ENCODE data around the gene PANK1.

The PANK1 gene

DNA sequence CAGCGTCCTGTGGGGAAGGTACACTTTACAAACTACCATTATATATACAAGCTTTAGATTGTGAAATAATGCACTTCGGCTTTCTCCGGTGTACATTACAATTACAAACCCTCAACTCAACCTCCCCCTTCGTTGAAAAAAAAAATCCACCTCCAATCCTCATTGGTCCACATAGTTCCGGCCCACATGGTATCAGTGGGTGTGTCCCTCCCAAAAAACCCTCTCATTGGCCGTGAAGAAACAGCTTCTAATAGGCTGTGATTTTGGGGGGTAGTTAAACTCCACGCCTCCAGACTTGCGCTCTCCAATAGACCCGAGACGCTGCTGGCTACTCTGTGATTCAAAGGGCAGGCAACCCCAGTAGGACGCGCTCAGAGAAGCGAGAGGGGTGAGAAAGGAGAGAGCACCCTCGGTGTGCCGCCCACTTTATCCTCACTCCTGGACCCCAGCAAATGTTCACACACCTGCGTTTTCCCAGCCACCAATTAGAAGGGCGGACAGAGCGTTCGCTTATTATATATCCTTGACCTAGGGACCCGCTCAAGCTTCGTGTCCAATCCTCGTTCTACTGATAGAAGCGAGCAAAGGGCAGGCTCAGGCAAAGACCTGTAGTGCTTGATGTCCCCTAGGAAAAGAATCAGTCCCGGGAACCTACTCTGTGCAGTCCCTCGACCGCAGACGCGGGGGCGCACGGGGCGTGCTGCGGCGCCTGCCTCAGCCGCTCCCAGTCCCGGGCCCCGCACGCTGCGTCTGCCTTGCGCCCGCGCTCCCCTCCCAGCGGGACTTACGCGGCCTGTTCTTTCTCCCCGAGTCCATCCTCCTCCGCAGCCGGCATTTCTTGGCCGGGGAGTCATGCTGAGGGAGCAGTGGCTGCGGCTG, 991 bp downstream of the PANK1 start (continued):
- no peak for TF ChIP-seq ZNF48 (tag by site-specific recombination; IDR thresholded peaks at IDR 0.05)
- TF ChIP-seq, protein P1, sequence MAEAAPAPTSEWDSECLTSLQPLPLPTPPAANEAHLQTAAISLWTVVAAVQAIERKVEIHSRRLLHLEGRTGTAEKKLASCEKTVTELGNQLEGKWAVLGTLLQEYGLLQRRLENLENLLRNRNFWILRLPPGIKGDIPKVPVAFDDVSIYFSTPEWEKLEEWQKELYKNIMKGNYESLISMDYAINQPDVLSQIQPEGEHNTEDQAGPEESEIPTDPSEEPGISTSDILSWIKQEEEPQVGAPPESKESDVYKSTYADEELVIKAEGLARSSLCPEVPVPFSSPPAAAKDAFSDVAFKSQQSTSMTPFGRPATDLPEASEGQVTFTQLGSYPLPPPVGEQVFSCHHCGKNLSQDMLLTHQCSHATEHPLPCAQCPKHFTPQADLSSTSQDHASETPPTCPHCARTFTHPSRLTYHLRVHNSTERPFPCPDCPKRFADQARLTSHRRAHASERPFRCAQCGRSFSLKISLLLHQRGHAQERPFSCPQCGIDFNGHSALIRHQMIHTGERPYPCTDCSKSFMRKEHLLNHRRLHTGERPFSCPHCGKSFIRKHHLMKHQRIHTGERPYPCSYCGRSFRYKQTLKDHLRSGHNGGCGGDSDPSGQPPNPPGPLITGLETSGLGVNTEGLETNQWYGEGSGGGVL (tag by site-specific recombination; IDR thresholded peaks at IDR 0.05) = no peak
- no peak for TF ChIP-seq YY1 (tag by site-specific recombination; IDR thresholded peaks at IDR 0.05)
- no peak for TF ChIP-seq ZNF433 (tag by site-specific recombination; IDR thresholded peaks at IDR 0.05; ENCODE audit: low read depth)
- TF ChIP-seq ZNF133 (tag by site-specific recombination; IDR thresholded peaks at IDR 0.05) = no peak
- no peak for TF ChIP-seq ZNF701 (tag by site-specific recombination; IDR thresholded peaks at IDR 0.05)
- TF ChIP-seq ZNF214 (tag by site-specific recombination; IDR thresholded peaks at IDR 0.05; ENCODE audit: borderline replicate concordance) = no peak
- peak; percentile 92 for TF ChIP-seq SP2 (tag by site-specific recombination; IDR thresholded peaks at IDR 0.05)
- TF ChIP-seq ZNF37A (tag by site-specific recombination; IDR thresholded peaks at IDR 0.05) = no peak
- no peak for TF ChIP-seq ZNF138 (tag by site-specific recombination; IDR thresholded peaks at IDR 0.05; ENCODE audit: borderline replicate concordance)
- peak; percentile 65; the same call in 1 of the 2 replicates for TF ChIP-seq ZNF501 (tag by site-specific recombination; IDR thresholded peaks at IDR 0.05)
- TF ChIP-seq MZF1 (tag by site-specific recombination; IDR thresholded peaks at IDR 0.05; ENCODE audit: borderline replicate concordance) = no peak
- no peak for TF ChIP-seq ZNF146 (tag by site-specific recombination; IDR thresholded peaks at IDR 0.05)
- TF ChIP-seq, protein P2, sequence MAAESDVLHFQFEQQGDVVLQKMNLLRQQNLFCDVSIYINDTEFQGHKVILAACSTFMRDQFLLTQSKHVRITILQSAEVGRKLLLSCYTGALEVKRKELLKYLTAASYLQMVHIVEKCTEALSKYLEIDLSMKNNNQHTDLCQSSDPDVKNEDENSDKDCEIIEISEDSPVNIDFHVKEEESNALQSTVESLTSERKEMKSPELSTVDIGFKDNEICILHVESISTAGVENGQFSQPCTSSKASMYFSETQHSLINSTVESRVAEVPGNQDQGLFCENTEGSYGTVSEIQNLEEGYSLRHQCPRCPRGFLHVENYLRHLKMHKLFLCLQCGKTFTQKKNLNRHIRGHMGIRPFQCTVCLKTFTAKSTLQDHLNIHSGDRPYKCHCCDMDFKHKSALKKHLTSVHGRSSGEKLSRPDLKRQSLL (tag by site-specific recombination; IDR thresholded peaks at IDR 0.05) = no peak
- TF ChIP-seq ZBTB17 (tag by site-specific recombination; IDR thresholded peaks at IDR 0.05) = peak; percentile 78
- no peak for TF ChIP-seq ZNF529 (tag by site-specific recombination; IDR thresholded peaks at IDR 0.05; ENCODE audit: insufficient replicate concordance)
- TF ChIP-seq ZNF404 (tag by site-specific recombination; IDR thresholded peaks at IDR 0.05) = no peak
- TF ChIP-seq, protein P3, sequence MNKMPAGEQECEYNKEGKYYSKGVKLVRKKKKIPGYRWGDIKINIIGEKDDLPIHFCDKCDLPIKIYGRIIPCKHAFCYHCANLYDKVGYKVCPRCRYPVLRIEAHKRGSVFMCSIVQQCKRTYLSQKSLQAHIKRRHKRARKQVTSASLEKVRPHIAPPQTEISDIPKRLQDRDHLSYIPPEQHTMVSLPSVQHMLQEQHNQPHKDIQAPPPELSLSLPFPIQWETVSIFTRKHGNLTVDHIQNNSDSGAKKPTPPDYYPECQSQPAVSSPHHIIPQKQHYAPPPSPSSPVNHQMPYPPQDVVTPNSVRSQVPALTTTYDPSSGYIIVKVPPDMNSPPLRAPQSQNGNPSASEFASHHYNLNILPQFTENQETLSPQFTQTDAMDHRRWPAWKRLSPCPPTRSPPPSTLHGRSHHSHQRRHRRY (tag by site-specific recombination; IDR thresholded peaks at IDR 0.05) = no peak
- TF ChIP-seq ZIC2 (tag by site-specific recombination; IDR thresholded peaks at IDR 0.05) = peak; percentile 74
- TF ChIP-seq ZNF654 (tag by site-specific recombination; IDR thresholded peaks at IDR 0.05; ENCODE audit: low read depth) = no peak
- TF ChIP-seq ZNF394 (tag by site-specific recombination; IDR thresholded peaks at IDR 0.05; ENCODE audit: borderline replicate concordance) = no peak
- TF ChIP-seq, protein P4, sequence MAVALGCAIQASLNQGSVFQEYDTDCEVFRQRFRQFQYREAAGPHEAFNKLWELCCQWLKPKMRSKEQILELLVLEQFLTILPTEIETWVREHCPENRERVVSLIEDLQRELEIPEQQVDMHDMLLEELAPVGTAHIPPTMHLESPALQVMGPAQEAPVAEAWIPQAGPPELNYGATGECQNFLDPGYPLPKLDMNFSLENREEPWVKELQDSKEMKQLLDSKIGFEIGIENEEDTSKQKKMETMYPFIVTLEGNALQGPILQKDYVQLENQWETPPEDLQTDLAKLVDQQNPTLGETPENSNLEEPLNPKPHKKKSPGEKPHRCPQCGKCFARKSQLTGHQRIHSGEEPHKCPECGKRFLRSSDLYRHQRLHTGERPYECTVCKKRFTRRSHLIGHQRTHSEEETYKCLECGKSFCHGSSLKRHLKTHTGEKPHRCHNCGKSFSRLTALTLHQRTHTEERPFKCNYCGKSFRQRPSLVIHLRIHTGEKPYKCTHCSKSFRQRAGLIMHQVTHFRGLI (tag by site-specific recombination; IDR thresholded peaks at IDR 0.05) = no peak
- TF ChIP-seq ZNF184 (tag by site-specific recombination; IDR thresholded peaks at IDR 0.05) = no peak
- TF ChIP-seq, protein P5, sequence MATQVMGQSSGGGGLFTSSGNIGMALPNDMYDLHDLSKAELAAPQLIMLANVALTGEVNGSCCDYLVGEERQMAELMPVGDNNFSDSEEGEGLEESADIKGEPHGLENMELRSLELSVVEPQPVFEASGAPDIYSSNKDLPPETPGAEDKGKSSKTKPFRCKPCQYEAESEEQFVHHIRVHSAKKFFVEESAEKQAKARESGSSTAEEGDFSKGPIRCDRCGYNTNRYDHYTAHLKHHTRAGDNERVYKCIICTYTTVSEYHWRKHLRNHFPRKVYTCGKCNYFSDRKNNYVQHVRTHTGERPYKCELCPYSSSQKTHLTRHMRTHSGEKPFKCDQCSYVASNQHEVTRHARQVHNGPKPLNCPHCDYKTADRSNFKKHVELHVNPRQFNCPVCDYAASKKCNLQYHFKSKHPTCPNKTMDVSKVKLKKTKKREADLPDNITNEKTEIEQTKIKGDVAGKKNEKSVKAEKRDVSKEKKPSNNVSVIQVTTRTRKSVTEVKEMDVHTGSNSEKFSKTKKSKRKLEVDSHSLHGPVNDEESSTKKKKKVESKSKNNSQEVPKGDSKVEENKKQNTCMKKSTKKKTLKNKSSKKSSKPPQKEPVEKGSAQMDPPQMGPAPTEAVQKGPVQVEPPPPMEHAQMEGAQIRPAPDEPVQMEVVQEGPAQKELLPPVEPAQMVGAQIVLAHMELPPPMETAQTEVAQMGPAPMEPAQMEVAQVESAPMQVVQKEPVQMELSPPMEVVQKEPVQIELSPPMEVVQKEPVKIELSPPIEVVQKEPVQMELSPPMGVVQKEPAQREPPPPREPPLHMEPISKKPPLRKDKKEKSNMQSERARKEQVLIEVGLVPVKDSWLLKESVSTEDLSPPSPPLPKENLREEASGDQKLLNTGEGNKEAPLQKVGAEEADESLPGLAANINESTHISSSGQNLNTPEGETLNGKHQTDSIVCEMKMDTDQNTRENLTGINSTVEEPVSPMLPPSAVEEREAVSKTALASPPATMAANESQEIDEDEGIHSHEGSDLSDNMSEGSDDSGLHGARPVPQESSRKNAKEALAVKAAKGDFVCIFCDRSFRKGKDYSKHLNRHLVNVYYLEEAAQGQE (tag by site-specific recombination; IDR thresholded peaks at IDR 0.05) = peak; percentile 53
- no peak for TF ChIP-seq ZNF274 (IDR thresholded peaks at IDR 0.05; ENCODE audit: low read length)
- TF ChIP-seq ZNF274 (tag by site-specific recombination; IDR thresholded peaks at IDR 0.05; ENCODE audit: borderline replicate concordance) = no peak
- TF ChIP-seq KLF16 (tag by site-specific recombination; IDR thresholded peaks at IDR 0.05) = 0 out of 2 replicates have a peak, but pooled peaks have one; percentile 10
- TF ChIP-seq ZNF677 (tag by site-specific recombination; IDR thresholded peaks at IDR 0.05) = no peak
- no peak for TF ChIP-seq ZNF623 (tag by site-specific recombination; IDR thresholded peaks at IDR 0.05)
- no peak for TF ChIP-seq ZNF747 (tag by site-specific recombination; IDR thresholded peaks at IDR 0.05)
- TF ChIP-seq ZNF473 (tag by site-specific recombination; IDR thresholded peaks at IDR 0.05) = no peak
- no peak for TF ChIP-seq ZNF19 (tag by site-specific recombination; IDR thresholded peaks at IDR 0.05; ENCODE audit: low read depth)

All from HEK293 (cell line).